ENCODE measurements around the gene BGLAP.

DNA sequence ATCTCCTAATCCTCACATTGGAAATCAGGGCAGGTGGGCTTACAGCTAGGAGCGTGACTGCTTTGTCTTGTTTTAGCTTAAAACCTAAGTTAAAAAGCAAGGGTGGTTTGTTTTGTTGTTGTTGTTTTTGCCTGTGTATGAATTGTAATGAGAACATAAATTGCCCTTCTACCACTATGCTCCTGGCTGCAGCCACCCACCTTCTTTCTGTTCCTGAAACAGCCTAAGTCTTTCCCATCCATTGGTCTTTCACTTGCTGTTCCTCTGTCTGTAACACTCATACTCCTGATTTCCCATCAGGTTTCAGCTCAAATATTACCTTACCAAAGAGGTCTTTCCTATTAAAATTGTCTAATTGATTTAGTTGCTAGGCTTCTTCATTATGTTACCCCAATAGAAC, 41.5 kb downstream of the BGLAP start:
- TF ChIP-seq GATA2 (IDR thresholded peaks at IDR 0.05; ENCODE audit: low read depth, low read length) (no peak), GATA3 (IDR thresholded peaks at IDR 0.05; ENCODE audit: low read depth, low read length) (no peak)

Measured in SH-SY5Y (cell line).